K562 (cell line): ENCODE data around the gene KLF5. TPM values are rescaled to one million over a fixed set of nuclear protein-coding genes. Genes with fewer than 3 reads are reported as not detected.

Experiments used
- ATAC-seq: fragments of 200-7000 bp; cut with Tn5 transposase; 3 replicates; pipeline ENCODE4 v1.9.1; 2020; ENCODE audit warnings: moderate library complexity
- BruUV-seq: library from RNA; stranded (reverse); fragments of 400-500 nt; replicated peaks from 2 replicates; lab custom pipeline; 2021; lab: Mats Ljungman, UMichigan
- CTCF ChIA-PET: fragments of 300-600 bp; formaldehyde crosslinking; extraction: SDS; loops from one replicate; lab custom pipeline; 2021; ENCODE audit warnings: low intra/inter-chr PET ratio; lab: Yijun Ruan, JAX
- POLR2A ChIA-PET: fragments of 300-600, 350-650 bp; sonication (Branson Sonifier 250); formaldehyde crosslinking; extraction: SDS; loops from one replicate; lab custom pipeline; 2021; ENCODE audit warnings: antibody characterized with exemption, inconsistent platforms; lab: Yijun Ruan, JAX
- DNase-seq, 4 experiments: peaks; one replicate each; pipeline versions ENCODE4 v3.0.0 to v3.0.0-alpha.2; 2011 to 2018; ENCODE audit warnings: low spot score in 3 of 4, mixed read lengths in 3 of 4; ENCODE audit errors: extremely low read depth in 1 of 4
- FAIRE-seq: peaks from 2 replicates; lab custom pipeline; 2011; peaks lifted over from hg19 to GRCh38; lab: Jason Lieb, UNC
- H2AFZ ChIP-seq: 2 replicates; pipeline ENCODE4 v1.6.0; 2011; ENCODE audit warnings: low read depth, low read length, control low read depth, inconsistent platforms
- H3K27ac ChIP-seq: fragments of 200-600 bp; 3 replicates; pipeline ENCODE4 v1.8.0; 2011; ENCODE audit warnings: low read depth, mild to moderate bottlenecking, control low read depth, inconsistent platforms, low read length, moderate library complexity, mixed read lengths; ENCODE audit errors: extremely low read depth
- H3K27me3 ChIP-seq, 2 experiments: fragments of 300-600 bp in 1 of 2; 2 replicates in 1 of 2; 3 replicates in 1 of 2; pipeline versions ENCODE4 v1.6.0 to v1.8.0; 2011; ENCODE audit warnings: inconsistent platforms in 2 of 2, low read length in 2 of 2, mild to moderate bottlenecking in 1 of 2, mixed read lengths in 1 of 2, moderate library complexity in 1 of 2; ENCODE audit not compliant: control insufficient read depth in 2 of 2, insufficient read depth in 2 of 2
- H3K36me3 ChIP-seq: fragments of 300-600 bp; 3 replicates; pipeline ENCODE4 v1.8.0; 2011; ENCODE audit warnings: mild to moderate bottlenecking, low read length, inconsistent platforms; ENCODE audit not compliant: control insufficient read depth, insufficient read depth
- H3K4me1 ChIP-seq, 2 experiments: fragments of 200-600 bp in 1 of 2; replicated peaks in 1 of 2; 2 replicates in 1 of 2; 3 replicates in 1 of 2; pipeline versions ENCODE4 v1.5.1 to v1.8.0; 2011; ENCODE audit warnings: inconsistent platforms in 2 of 2, low read length in 2 of 2, mild to moderate bottlenecking in 1 of 2, mixed read lengths in 1 of 2, moderate library complexity in 1 of 2; ENCODE audit not compliant: control insufficient read depth in 2 of 2, insufficient read depth in 2 of 2
- H3K4me2 ChIP-seq: 2 replicates; pipeline ENCODE4 v1.6.1; 2011; ENCODE audit warnings: low read length, control low read depth, inconsistent platforms, mixed read lengths; ENCODE audit not compliant: insufficient read depth
- H3K4me3 ChIP-seq: fragments of 200-600 bp; sonication (generic), shearing (Covaris generic); 2 replicates; pipeline ENCODE4 v1.5.1; 2016; ENCODE audit warnings: control low read depth, inconsistent platforms
- H3K79me2 ChIP-seq: fragments of 200-600 bp; 3 replicates; pipeline ENCODE4 v1.8.0; 2011; ENCODE audit warnings: low read length, inconsistent platforms; ENCODE audit not compliant: control insufficient read depth, insufficient read depth
- H3K9ac ChIP-seq, 2 experiments: 2 replicates each; pipeline versions ENCODE4 v1.6.0 to v1.6.1; 2011; ENCODE audit warnings: low read depth in 2 of 2, low read length in 2 of 2, control low read depth in 1 of 2, inconsistent platforms in 1 of 2, mild to moderate bottlenecking in 1 of 2, mixed read lengths in 1 of 2; ENCODE audit not compliant: insufficient read depth in 1 of 2
- H3K9me1 ChIP-seq: one replicate; pipeline ENCODE4 v1.6.0; 2011; ENCODE audit warnings: inconsistent platforms, mild to moderate bottlenecking, low read length, moderate library complexity; ENCODE audit not compliant: control insufficient read depth, insufficient read depth
- H3K9me3 ChIP-seq: replicated peaks from 2 replicates; pipeline ENCODE4 v1.5.1; 2011; ENCODE audit warnings: low read depth, low read length, inconsistent platforms; ENCODE audit not compliant: control insufficient read depth, insufficient read depth
- H4K20me1 ChIP-seq: replicated peaks from 2 replicates; pipeline ENCODE4 v1.6.1; 2011; ENCODE audit warnings: low read length, inconsistent platforms, mixed read lengths; ENCODE audit not compliant: control insufficient read depth, insufficient read depth
- HNRNPH1 ChIP-seq: fragments of 200-400 bp; formaldehyde crosslinking; optimal IDR thresholded peaks from 2 replicates; pipeline ENCODE3; 2017; ENCODE audit warnings: low read depth, mild to moderate bottlenecking, low read length, moderate library complexity
- NFIC ChIP-seq: fragments of 450-650 bp; IDR thresholded peaks from 2 replicates; pipeline ENCODE4 v1.6.1; 2017; ENCODE audit warnings: mild to moderate bottlenecking, inconsistent platforms
- RHOXF2B ChIP-seq: fragments of 250-450 bp; sonication (Bioruptor Pico); conservative IDR thresholded peaks from 2 replicates; pipeline ENCODE4 v1.5.1; 2021
- TCF15 ChIP-seq: fragments of 250-450 bp; sonication (Bioruptor Pico); IDR thresholded peaks from 2 replicates; pipeline ENCODE4 v1.8.0; 2022; ENCODE audit warnings: moderate library complexity, mild to moderate bottlenecking, inconsistent platforms
- ZNF239 ChIP-seq: fragments of 250-450 bp; sonication (Bioruptor Pico); IDR thresholded peaks from 2 replicates; pipeline ENCODE4 v1.4.0; 2020; ENCODE audit warnings: mild to moderate bottlenecking
- ZNF277 ChIP-seq: fragments of 250-450 bp; sonication (Bioruptor Pico); IDR thresholded peaks from 2 replicates; pipeline ENCODE4 v1.8.0; 2022; ENCODE audit warnings: inconsistent platforms, mild to moderate bottlenecking, moderate library complexity, borderline replicate concordance
- ZNF507 ChIP-seq: conservative IDR thresholded peaks from 2 replicates; pipeline ENCODE4 v1.6.1; 2017; ENCODE audit warnings: missing genetic modification characterization, missing compliant biosample characterization
- WGBS: fragments of 100-300 bp; shearing (Covaris generic); methylation state at CpG from one replicate; pipeline ENCODE4 v1.1.6; 2016; ENCODE audit warnings: low coverage, mixed read lengths; ENCODE audit not compliant: insufficient coverage; ENCODE audit errors: missing lambda C conversion rate; 5-methylcytosine and 5-hydroxymethylcytosine counted together
- in situ Hi-C: fragments of 300-500 bp; cut with MboI; formaldehyde crosslinking; loops from 4 replicates; pipeline ENCODE4 v1.15.0; 2018; ENCODE audit warnings: inconsistent platforms, mixed read lengths
- intact Hi-C: fragments of 100-400 bp; cut with micrococcal nuclease; formaldehyde crosslinking; loops from 2 replicates; pipeline ENCODE4 v1.14.2; 2022
- polyA plus RNA-seq, 8 experiments: library from polyadenylated mRNA; depleted of rRNA in 4 of 8; stranded (reverse) in 5 of 8; unstranded in 3 of 8; fragments of >200 nt; fragmentation: Nextera tagmentation in 2 of 8; fragmentation: Illumina TruSeq in 1 of 8; extraction: Ambion mirVana in 2 of 8; extraction: Trizol in 1 of 8; gene quantifications; 2 replicates each; pipeline versions ENCODE4 v1.2.1 to v1.2.3, GENCODE V29; 2011 to 2014; ENCODE audit warnings: inconsistent platforms in 1 of 8, missing spikeins in 1 of 8
- total RNA-seq, 7 experiments: library from RNA; depleted of rRNA in 6 of 7; stranded (reverse); fragments of >200 nt in 6 of 7; fragmentation: Illumina TruSeq in 2 of 7; extraction: Trizol in 2 of 7; gene quantifications; 2 replicates each; pipeline versions ENCODE4 v1.2.1 to v1.2.3, GENCODE V29; 2011 to 2021; ENCODE audit warnings: low replicate concordance in 1 of 7

KLF5 gene
- total and polyA plus RNA-seq, 9 of the 15 experiments (the other 6 are each of a cell fraction or from before 2014, with no cell fraction given) = 0.17 to 1.0 (median 0.36) TPM

- no peak for DNase-seq
- POLR2A ChIA-PET = no interaction called here
- Histone ChIP-seq H2AFZ (no peak overlapping the region), H3K79me2 (no peaks in the 10 kb centered on the region), H3K27me3 (no peaks in the 10 kb centered on the region; a peak in 1 of 5 replicates), H3K4me1 (no peaks in the 10 kb centered on the region), H3K4me3 (no peak overlapping the region), H3K27ac (no peak overlapping the region), H3K4me2 (no peak overlapping the region), H3K9me3 (no peaks in the 10 kb centered on the region), H4K20me1 (no peaks in the 10 kb centered on the region), H3K9ac (no peak overlapping the region), H3K9me1 (no peaks in the 10 kb centered on the region), H3K36me3 (no peaks in the 10 kb centered on the region)
- WGBS = 3% methylated on average over 3 of the region's 4 CpGs
- no TSS peak for BruUV-seq
- no peak for ATAC-seq
- no peak for TF ChIP-seq RHOXF2B (CRISPR knock-in tag)
- TF ChIP-seq TCF15 (CRISPR knock-in tag) = no peak
- no peak for TF ChIP-seq HNRNPH1
- TF ChIP-seq NFIC = peak; percentile 48
- no peak for TF ChIP-seq ZNF239 (CRISPR knock-in tag)
- in situ Hi-C loops (no loop called here), intact Hi-C loops (no loop called here)
- CTCF ChIA-PET = no interaction called here
- no peak for FAIRE-seq
These were observed 24.1 kb downstream of the KLF5 start for GRCh38 chr13:73082895-73083294.

- in situ Hi-C loops = no loop called here
- intact Hi-C loops = no loop called here
- Histone ChIP-seq H3K27ac (no peak overlapping the region), H3K4me3 (no peak overlapping the region), H3K4me2 (no peak overlapping the region), H3K4me1 (no peaks in the 10 kb centered on the region; a peak in 2 of 5 replicates), H2AFZ (no peak overlapping the region), H4K20me1 (no peaks in the 10 kb centered on the region), H3K9me1 (no peaks in the 10 kb centered on the region), H3K27me3 (no peaks in the 10 kb centered on the region), H3K9me3 (no peaks in the 10 kb centered on the region), H3K9ac (no peak overlapping the region), H3K79me2 (no peaks in the 10 kb centered on the region), H3K36me3 (no peaks in the 10 kb centered on the region)
- no TSS peak for BruUV-seq
- 14% methylated on average over 4 of the region's 4 CpGs for WGBS
- ATAC-seq (no peak), DNase-seq (no peak), FAIRE-seq (no peak)
- TF ChIP-seq ZNF277 (CRISPR knock-in tag) (no peak), ZNF507 (tag) (peak; percentile 74)
- ChIA-PET CTCF (no interaction called here), POLR2A (no interaction called here)
These were observed 29.6 kb downstream of the KLF5 start for GRCh38 chr13:73088332-73088935.
